T-helper 2 cell (primary cell): ENCODE measurements around the gene IL32.

Experiments
- DNase-seq, 5 experiments: peaks; one replicate each; pipeline versions ENCODE4 v3.0.0 to v3.0.0-alpha.2; 2012 to 2022

IL32 gene

GRCh38 chr16:3027983-3028715, 37.3 kb upstream of the IL32 start:
- DNase-seq: peak; percentile 68 to 88 (median 83)

DNA sequence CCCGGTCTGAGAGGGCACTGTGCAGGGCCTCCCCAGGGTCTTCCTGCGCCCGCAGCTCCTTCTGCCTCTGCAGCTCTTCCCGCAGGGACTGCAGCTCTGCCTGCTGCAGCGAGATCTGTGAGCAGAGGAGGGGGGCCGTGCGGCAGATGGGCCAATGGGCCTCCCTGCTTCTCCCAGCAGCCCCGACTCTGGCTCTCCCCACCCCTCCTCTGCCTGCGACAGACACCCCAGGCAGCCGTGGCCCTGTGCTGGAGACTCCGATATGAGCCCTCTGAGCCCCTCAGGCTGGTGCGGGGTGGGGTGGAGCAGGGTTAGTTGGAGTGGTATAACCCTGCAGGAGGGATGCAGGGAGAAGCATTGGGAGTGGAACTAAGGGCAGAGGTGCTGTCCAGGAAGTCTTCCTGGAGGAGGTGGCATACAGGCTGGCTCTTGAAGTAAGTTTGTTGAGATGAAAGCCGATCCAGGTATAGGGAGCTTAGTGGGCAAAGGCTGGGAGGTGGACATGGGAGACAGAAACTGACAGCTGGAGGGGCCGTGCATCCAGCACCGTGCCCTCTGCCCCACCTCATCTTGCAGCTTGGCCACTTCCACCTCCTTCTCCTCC, 36.6 kb upstream of the IL32 start:
- DNase-seq: no peak

DNA sequence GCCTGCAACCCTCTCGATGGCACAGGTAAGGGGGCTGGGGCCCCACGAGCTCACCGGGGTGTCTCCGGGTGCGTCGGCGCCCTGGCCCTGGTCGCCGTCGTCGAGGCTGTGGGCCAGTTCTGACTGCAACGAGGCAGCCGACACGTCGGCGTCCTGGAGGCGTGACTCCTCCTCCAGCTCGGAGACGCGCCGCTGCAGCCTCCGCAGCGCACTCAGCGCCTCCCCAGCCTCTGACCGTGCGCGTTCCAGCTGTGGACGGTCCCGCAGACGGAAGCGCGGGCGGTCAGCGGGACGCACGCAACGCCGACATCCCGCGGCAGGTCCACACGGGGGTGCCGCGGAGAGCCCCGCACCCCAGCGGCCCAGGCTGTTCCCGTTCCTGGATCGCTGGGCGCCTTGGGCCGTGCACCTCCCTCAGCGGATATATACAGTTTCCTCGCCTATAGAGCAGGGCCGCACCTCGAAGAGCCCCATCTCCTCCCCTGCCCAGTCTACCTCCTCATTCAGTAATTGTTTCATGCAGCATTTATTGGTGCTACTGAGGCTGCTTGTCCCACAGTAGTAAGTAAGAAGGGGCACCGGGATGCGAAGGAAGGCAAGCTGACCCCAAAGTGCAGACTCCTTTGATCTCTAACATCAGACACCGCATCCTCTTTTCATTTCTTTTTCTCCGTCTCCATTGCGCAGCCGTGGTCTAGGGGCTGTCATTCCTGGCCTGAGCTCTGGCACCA, 35.8 kb upstream of the IL32 start:
- peak in 2 of 5 experiments; percentile 12 to 83 for DNase-seq

GRCh38 chr16:3030222-3031212, 34.9 kb upstream of the IL32 start:
- no peak for DNase-seq

GRCh38 chr16:3032624-3033023, 32.8 kb upstream of the IL32 start:
- DNase-seq: no peak

DNA sequence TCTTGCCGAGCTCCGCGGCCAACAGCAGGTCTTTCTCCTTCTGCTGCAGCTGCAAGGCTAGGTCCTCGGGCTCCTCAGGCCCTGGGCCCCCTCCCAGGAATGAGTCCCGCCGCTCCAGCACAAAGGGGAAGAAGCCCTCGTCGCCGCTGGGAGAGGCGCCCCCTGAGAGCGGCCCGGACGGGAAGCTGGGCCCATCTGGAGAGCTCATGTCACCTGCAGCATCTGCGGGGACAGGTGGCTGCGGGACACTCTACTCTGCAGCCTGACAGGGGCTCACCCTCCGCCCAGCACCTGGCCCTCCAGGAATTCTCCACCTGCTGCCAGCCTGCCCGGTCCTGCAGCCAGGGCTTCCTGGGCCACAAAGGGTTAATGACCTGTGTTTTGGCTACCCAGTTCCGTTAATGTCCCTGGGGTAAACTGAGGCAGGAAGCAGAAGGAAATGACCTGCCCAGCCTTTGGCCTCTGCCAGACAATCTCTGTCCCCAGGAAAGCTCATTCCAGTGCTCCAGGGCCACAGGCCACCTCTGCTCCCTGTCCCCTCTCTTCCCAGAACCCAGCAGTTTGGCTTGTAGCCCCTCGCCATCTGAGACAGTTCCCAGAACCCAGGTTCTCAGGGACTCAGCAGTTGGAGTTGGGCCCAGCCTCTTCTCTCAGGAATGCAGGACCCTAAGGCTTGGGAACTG, 30.0 kb upstream of the IL32 start:
- no peak for DNase-seq

GRCh38 chr16:3035972-3036725, 29.3 kb upstream of the IL32 start:
- DNase-seq: no peak

GRCh38 chr16:3036726-3037315, 28.6 kb upstream of the IL32 start, which contains the start of gene BICDL2:
Gene BICDL2, minus strand, starts transcription at chr16:3036944. Its CDS starts 1,448 bp downstream, at chr16:3035496.
- no peak for DNase-seq

DNA sequence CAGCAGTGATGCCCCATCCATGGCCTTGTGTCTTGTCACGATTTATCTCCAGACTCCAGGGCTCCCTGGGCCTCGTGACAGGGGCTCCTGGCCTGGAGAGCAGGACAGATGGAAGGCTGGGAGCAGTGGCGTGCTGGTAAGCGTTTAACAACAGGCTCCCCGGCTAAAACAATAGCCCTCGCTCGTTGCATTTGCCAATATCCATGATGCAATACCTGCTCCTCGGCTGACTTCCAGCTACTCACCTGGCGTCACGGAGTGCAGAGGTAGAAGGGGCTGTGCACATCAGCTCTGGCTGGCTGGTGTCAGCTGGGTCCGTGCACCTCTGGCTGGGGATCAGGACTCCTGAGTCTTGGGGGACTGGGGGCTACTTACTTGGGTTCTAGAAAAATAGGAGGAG, 27.2 kb upstream of the IL32 start:
- DNase-seq: no peak

- DNase-seq: no peak
These were observed 26.5 kb upstream of the IL32 start for GRCh38 chr16:3038896-3039295.

GRCh38 chr16:3042376-3042775, 23.1 kb upstream of the IL32 start:
- no peak for DNase-seq

GRCh38 chr16:3044708-3045107, 20.7 kb upstream of the IL32 start:
- no peak for DNase-seq

GRCh38 chr16:3045758-3046640, 19.4 kb upstream of the IL32 start, which contains the start of gene MMP25:
Gene MMP25, plus strand, starts transcription at chr16:3046561. Its CDS starts 357 bp downstream, at chr16:3046918.
- DNase-seq: peak in 1 of 5 experiments; percentile 44

GRCh38 chr16:3046641-3047386, 18.6 kb upstream of the IL32 start:
- peak in 1 of 5 experiments; percentile 66 for DNase-seq

- peak in 1 of 5 experiments; percentile 52 for DNase-seq
These were observed 18.1 kb upstream of the IL32 start for GRCh38 chr16:3047387-3047720.

- no peak for DNase-seq
These were observed 15.4 kb upstream of the IL32 start for GRCh38 chr16:3049921-3050481.

GRCh38 chr16:3050487-3050886, 15.0 kb upstream of the IL32 start:
- peak in 1 of 5 experiments; percentile 45 for DNase-seq

DNA sequence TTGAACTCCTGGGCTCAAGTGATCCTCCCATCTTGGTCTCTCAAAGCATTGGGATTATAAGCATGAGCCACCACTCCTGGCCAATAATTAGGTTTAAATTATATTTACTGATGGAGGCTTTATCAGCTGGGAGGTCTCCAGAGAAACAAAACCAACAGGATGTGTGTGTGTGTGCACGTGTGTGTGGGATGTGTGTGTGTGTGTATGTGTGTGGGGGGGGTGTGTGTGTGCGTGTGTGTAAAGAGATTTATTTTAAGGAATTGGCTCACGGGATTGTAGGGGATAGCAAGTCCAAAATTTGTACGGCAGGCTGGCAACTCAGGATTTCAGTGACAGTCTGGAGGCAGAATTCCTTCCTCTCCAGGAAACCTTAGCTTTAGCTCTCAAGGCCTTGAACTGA, 14.4 kb upstream of the IL32 start:
- peak in 1 of 5 experiments; percentile 74 for DNase-seq
